Endothelial cell of umbilical vein (primary cell): ENCODE results near the gene SKA3. TPM values are rescaled to one million over a fixed set of nuclear protein-coding genes. Genes with fewer than 3 reads are reported as not detected.

ENCODE experiments used
- BruUV-seq: library from RNA; stranded (reverse); fragments of 400-500 nt; replicated peaks from 2 replicates; lab custom pipeline; 2021; lab: Mats Ljungman, UMichigan
- CTCF ChIA-PET: fragments of 300-600, 350-600 bp; sonication (Branson Sonifier 250); formaldehyde crosslinking; loops from one replicate; lab custom pipeline; 2021; ENCODE audit warnings: antibody characterized with exemption, inconsistent platforms; lab: Charles Lee
- POLR2A ChIA-PET: fragments of 300-600, 350-600 bp; sonication (Branson Sonifier 250); formaldehyde crosslinking; loops from one replicate; lab custom pipeline; 2021; ENCODE audit warnings: antibody characterized with exemption, inconsistent platforms; lab: Charles Lee
- DNase-seq: peaks from one replicate; pipeline ENCODE4 v3.0.0-alpha.2; 2011; ENCODE audit warnings: low read depth, low spot score
- FAIRE-seq: peaks from 2 replicates; lab custom pipeline; 2011; peaks lifted over from hg19 to GRCh38; lab: Jason Lieb, UNC
- H2AFZ ChIP-seq: 2 replicates; pipeline ENCODE4 v1.6.0; 2012; ENCODE audit warnings: low read depth, low read length, control low read depth, inconsistent platforms
- H3K27ac ChIP-seq: 2 replicates; pipeline ENCODE4 v1.5.1; 2011; ENCODE audit warnings: low read depth, mild to moderate bottlenecking, control low read depth, low read length, moderate library complexity; ENCODE audit not compliant: insufficient read depth
- H3K27me3 ChIP-seq, 2 experiments: 2 replicates each; pipeline versions ENCODE4 v1.6.0 to v1.6.1; 2011; ENCODE audit warnings: low read length in 2 of 2, mixed read lengths in 1 of 2; ENCODE audit not compliant: control insufficient read depth in 2 of 2, insufficient read depth in 2 of 2
- H3K36me3 ChIP-seq, 2 experiments: 2 replicates in 1 of 2; 3 replicates in 1 of 2; pipeline ENCODE4 v1.5.1; 2011; ENCODE audit warnings: low read length in 2 of 2, mild to moderate bottlenecking in 1 of 2, moderate library complexity in 1 of 2; ENCODE audit not compliant: control insufficient read depth in 2 of 2, insufficient read depth in 2 of 2; ENCODE audit errors: extremely low read depth in 1 of 2
- H3K4me1 ChIP-seq: 3 replicates; pipeline ENCODE4 v1.5.1; 2011; ENCODE audit warnings: mild to moderate bottlenecking, low read length; ENCODE audit not compliant: control insufficient read depth, insufficient read depth; ENCODE audit errors: extremely low read depth
- H3K4me2 ChIP-seq: 2 replicates; pipeline ENCODE4 v1.6.1; 2011; ENCODE audit warnings: low read length, control low read depth, mixed read lengths; ENCODE audit not compliant: insufficient read depth
- H3K4me3 ChIP-seq, 3 experiments: fragments of 200-600 bp in 1 of 3; sonication (generic), shearing (Covaris generic) in 1 of 3; replicated peaks in 1 of 3; 2 replicates each; pipeline ENCODE4 v1.5.1; 2011 to 2016; ENCODE audit warnings: control low read depth in 3 of 3, low read length in 3 of 3, mild to moderate bottlenecking in 2 of 3, inconsistent platforms in 1 of 3, low read depth in 1 of 3, moderate library complexity in 1 of 3; ENCODE audit not compliant: insufficient read depth in 1 of 3
- H3K79me2 ChIP-seq: 2 replicates; pipeline ENCODE4 v1.6.0; 2012; ENCODE audit warnings: low read length, inconsistent platforms; ENCODE audit not compliant: control insufficient read depth, insufficient read depth
- H3K9ac ChIP-seq: replicated peaks from 2 replicates; pipeline ENCODE3; 2011; ENCODE audit warnings: low read length, control low read depth; ENCODE audit not compliant: insufficient read depth; ENCODE audit errors: extremely low read depth
- H3K9me1 ChIP-seq: replicated peaks from 3 replicates; pipeline ENCODE4 v1.6.0; 2011; ENCODE audit warnings: mild to moderate bottlenecking, low read length; ENCODE audit not compliant: control insufficient read depth, insufficient read depth; ENCODE audit errors: extremely low read depth
- H3K9me3 ChIP-seq: replicated peaks from 2 replicates; pipeline ENCODE4 v1.5.1; 2012; ENCODE audit warnings: low read length, inconsistent platforms; ENCODE audit not compliant: control insufficient read depth, insufficient read depth
- H4K20me1 ChIP-seq: replicated peaks from 2 replicates; pipeline ENCODE3; 2011; ENCODE audit warnings: mild to moderate bottlenecking, low read length; ENCODE audit not compliant: control insufficient read depth, insufficient read depth; ENCODE audit errors: extremely low read depth
- CTCF ChIP-seq, 2 donors: IDR thresholded peaks; 1 replicate in 1 of 2; 2 replicates in 1 of 2; pipeline ENCODE4 v1.5.1; 2011; ENCODE audit warnings: low read length in 2 of 2, mild to moderate bottlenecking in 2 of 2, moderate library complexity in 2 of 2, control low read depth in 1 of 2, inconsistent platforms in 1 of 2, low read depth in 1 of 2; ENCODE audit not compliant: insufficient read depth in 1 of 2; ENCODE audit errors: extremely low read depth in 1 of 2
- EZH2 ChIP-seq: IDR thresholded peaks from 2 replicates; pipeline ENCODE4 v1.6.1; 2012; ENCODE audit warnings: borderline replicate concordance, low read depth, mild to moderate bottlenecking, moderate library complexity, low read length, inconsistent platforms; ENCODE audit not compliant: severe bottlenecking
- FOS ChIP-seq: IDR thresholded peaks from 2 replicates; pipeline ENCODE4 v1.6.1; 2011; ENCODE audit warnings: mild to moderate bottlenecking, low read length, moderate library complexity, borderline replicate concordance; ENCODE audit not compliant: insufficient read depth
- JUN ChIP-seq: IDR thresholded peaks from 2 replicates; pipeline ENCODE4 v1.6.1; 2011; ENCODE audit warnings: borderline replicate concordance, low read depth; ENCODE audit not compliant: insufficient read length, insufficient read depth
- MAX ChIP-seq: IDR thresholded peaks from 2 replicates; pipeline ENCODE4 v1.6.1; 2011; ENCODE audit not compliant: insufficient read depth, insufficient read length
- POLR2A ChIP-seq: IDR thresholded peaks from 2 replicates; pipeline ENCODE4 v1.6.1; 2012; ENCODE audit warnings: low read depth, mild to moderate bottlenecking, control low read depth, low read length
- POLR2AphosphoS5 ChIP-seq: IDR thresholded peaks from 2 replicates; pipeline ENCODE4 v1.6.1; 2012; ENCODE audit warnings: low read depth, mild to moderate bottlenecking, control low read depth, low read length, moderate library complexity; ENCODE audit not compliant: insufficient read depth
- dilution Hi-C: fragments of 300-500 bp; cut with MboI; formaldehyde crosslinking; loops from one replicate; pipeline ENCODE4 v1.15.0; 2019; ENCODE audit warnings: low sequenced_read_pairs; ENCODE audit not compliant: extremely low pct_ligation_motif_present
- intact Hi-C: fragments of 100-400 bp; cut with micrococcal nuclease; formaldehyde crosslinking; loops from one replicate; pipeline ENCODE4 v1.10.0; 2022
- polyA plus RNA-seq, 4 experiments: library from polyadenylated mRNA; depleted of rRNA in 3 of 4; stranded (reverse) in 3 of 4; unstranded in 1 of 4; fragments of >200 nt; gene quantifications; 2 replicates each; pipeline versions ENCODE4 v1.2.1 to v1.2.3, GENCODE V29; 2011 to 2012; ENCODE audit warnings: missing spikeins in 1 of 4
- total RNA-seq: library from RNA; stranded (reverse); gene quantifications from 2 replicates; pipeline ENCODE4 v1.2.3, GENCODE V29; 2021

Gene SKA3
- total and polyA plus RNA-seq, 2 donors (not counting 3 experiments of a cell fraction or from before 2014, with no cell fraction given): 9.4 to 28.7 TPM

GRCh38 chr13:21106089-21106488, 70.3 kb downstream of the SKA3 start:
- Histone ChIP-seq H4K20me1 (no peaks in the 10 kb centered on the region), H3K9me1 (no peaks in the 10 kb centered on the region), H3K27me3 (no peaks in the 10 kb centered on the region), H3K79me2 (no peaks in the 10 kb centered on the region), H3K27ac (no peak overlapping the region), H2AFZ (no peak overlapping the region), H3K4me1 (no peaks in the 10 kb centered on the region), H3K4me2 (no peak overlapping the region), H3K4me3 (no peak overlapping the region), H3K9ac (no peak overlapping the region), H3K9me3 (no peaks in the 10 kb centered on the region), H3K36me3 (no peaks in the 10 kb centered on the region)
- BruUV-seq: no TSS peak
- DNase-seq: no peak
- ChIA-PET POLR2A (interaction anchor here (0.6 kb wide), 1 partner anchor 76 kb away, joined by 8 read pairs; no protein-coding TSS in a partner anchor), CTCF (interaction anchor here (1.0 kb wide), 1 partner anchor 160 kb away, joined by 3 read pairs; no protein-coding TSS in a partner anchor)
- dilution Hi-C loops (no loop called here), intact Hi-C loops (no loop called here)
- no peak for TF ChIP-seq POLR2AphosphoS5
- TF ChIP-seq JUN: no peak
- TF ChIP-seq CTCF (IDR thresholded peaks at IDR 0.05; ENCODE audit: extremely low read depth in 1 of 2, insufficient read depth in 1 of 2, low read depth in 1 of 2, low read length in 2 of 2): no peak
- no peak for TF ChIP-seq MAX
- TF ChIP-seq EZH2: no peak
- no peak for TF ChIP-seq POLR2A
- no peak for TF ChIP-seq FOS
- FAIRE-seq: no peak
